ENCODE results near the gene RAD23B. TPM values are rescaled to one million over a fixed set of nuclear protein-coding genes. Genes with fewer than 3 reads are reported as not detected.
A peak's percentile ranks its signal among the peaks of the same experiment; 100 is the strongest.

RAD23B gene
- total RNA-seq, 4 donors from 2014 or later: 87.3 to 98.6 (median 93.1) TPM

- DNase-seq (ENCODE audit: low spot score in 2 of 2): no peak
- no peak overlapping the region for H3K4me3 ChIP-seq
- WGBS, 2 donors: 93% methylated on average over 4 of the region's 4 CpGs
- H3K36me3 ChIP-seq: peaks cover 0 to 55% (median 9%) of the 10 kb centered on the region in 3 donors
- TF ChIP-seq POLR2A (IDR thresholded peaks at IDR 0.05) (no peak), EP300 (IDR thresholded peaks at IDR 0.05) (no peak), CTCF (IDR thresholded peaks at IDR 0.05) (no peak)
- no peak overlapping the region for H3K27ac ChIP-seq
- no peaks in the 10 kb centered on the region for H3K9me3 ChIP-seq
- H3K4me1 ChIP-seq: peaks cover 0 to 18% (median 0%) of the 10 kb centered on the region in 4 donors
- no peaks in the 10 kb centered on the region for H3K27me3 ChIP-seq
Observed at GRCh38 chr9:107334103-107334776, 51.2 kb downstream of the RAD23B start.

- no peaks in the 10 kb centered on the region for H3K27me3 ChIP-seq
- WGBS, 2 donors: 67 to 69% methylated on average over 3 of the region's 3 CpGs
- no peaks in the 10 kb centered on the region for H3K9me3 ChIP-seq
- TF ChIP-seq POLR2A (IDR thresholded peaks at IDR 0.05) (no peak), EP300 (IDR thresholded peaks at IDR 0.05) (no peak), CTCF (IDR thresholded peaks at IDR 0.05) (no peak)
- H3K36me3 ChIP-seq: peaks cover 0 to 46% (median 9%) of the 10 kb centered on the region in 3 donors
- DNase-seq (ENCODE audit: low spot score in 2 of 2): no peak
- H3K27ac ChIP-seq: no peak overlapping the region
- H3K4me3 ChIP-seq: no peak overlapping the region
- peaks cover 0 to 18% (median 0%) of the 10 kb centered on the region in 4 donors for H3K4me1 ChIP-seq
Observed at GRCh38 chr9:107335331-107335730, 52.3 kb downstream of the RAD23B start.

- no peaks in the 10 kb centered on the region for H3K27me3 ChIP-seq
- no peaks in the 10 kb centered on the region for H3K9me3 ChIP-seq
- DNase-seq (ENCODE audit: low spot score in 2 of 2): no peak
- peak overlapping the region in 1 of 4 donors; percentile 34 for H3K27ac ChIP-seq
- TF ChIP-seq EP300 (IDR thresholded peaks at IDR 0.05): no peak
- no peak for TF ChIP-seq POLR2A (IDR thresholded peaks at IDR 0.05)
- TF ChIP-seq CTCF (IDR thresholded peaks at IDR 0.05): no peak
- 60 to 73% methylated on average over 6 of the region's 6 CpGs for WGBS, 2 donors
- no peak overlapping the region for H3K4me3 ChIP-seq
- H3K36me3 ChIP-seq: peaks cover 0 to 31% (median 0%) of the 10 kb centered on the region in 3 donors
- peaks cover 0 to 23% (median 0%) of the 10 kb centered on the region in 4 donors for H3K4me1 ChIP-seq
Observed at GRCh38 chr9:107336718-107337360, 53.8 kb downstream of the RAD23B start.

GRCh38 chr9:107337676-107338590 lies 54.9 kb downstream of the RAD23B start:
- no peaks in the 10 kb centered on the region for H3K9me3 ChIP-seq
- 48 to 54% methylated on average over 16 of the region's 16 CpGs for WGBS, 2 donors
- TF ChIP-seq EP300 (IDR thresholded peaks at IDR 0.05): peak in 1 of 2 donors; percentile 62
- no peak for TF ChIP-seq POLR2A (IDR thresholded peaks at IDR 0.05)
- no peak for DNase-seq (ENCODE audit: low spot score in 2 of 2)
- peaks cover 0 to 23% (median 0%) of the 10 kb centered on the region in 4 donors for H3K4me1 ChIP-seq
- peak overlapping the region in 2 of 4 donors; percentile 34 to 61 for H3K27ac ChIP-seq
- H3K27me3 ChIP-seq: no peaks in the 10 kb centered on the region
- H3K36me3 ChIP-seq: peaks cover 0 to 20% (median 0%) of the 10 kb centered on the region in 3 donors
- no peak overlapping the region for H3K4me3 ChIP-seq

GRCh38 chr9:107338911-107339659 lies 56.0 kb downstream of the RAD23B start:
- H3K27ac ChIP-seq: peak overlapping the region in 2 of 4 donors; percentile 34 to 61

More at GRCh38 chr9:107338911-107339659, 56.0 kb downstream of the RAD23B start:
- Histone ChIP-seq H3K27me3 (no peaks in the 10 kb centered on the region), H3K4me3 (no peak overlapping the region), H3K9me3 (no peaks in the 10 kb centered on the region), H3K4me1 (peaks cover 0 to 23% (median 0%) of the 10 kb centered on the region in 4 donors), H3K36me3 (peaks cover 0 to 9% (median 0%) of the 10 kb centered on the region in 3 donors)
- no peak for TF ChIP-seq EP300 (IDR thresholded peaks at IDR 0.05)
- TF ChIP-seq CTCF (IDR thresholded peaks at IDR 0.05): no peak
- no peak for TF ChIP-seq POLR2A (IDR thresholded peaks at IDR 0.05)
- no peak for DNase-seq (ENCODE audit: low spot score in 2 of 2)
- 92 to 96% methylated on average over 7 of the region's 7 CpGs for WGBS, 2 donors

Measured in tibial nerve (tissue), 4 donors.